Upper lobe of left lung (tissue), 6 donors: ENCODE data around the gene DDX3X. TPM values are rescaled to one million over a fixed set of nuclear protein-coding genes. Genes with fewer than 3 reads are reported as not detected.
"Not testable (repeated sequence)": the region's sequence is repeated elsewhere in the genome, so short reads cannot be mapped to it uniquely, and the experiment has no call there.

Experiments
- ATAC-seq, 2 donors: fragments of 200-7000 bp; cut with Tn5 transposase; one replicate each; pipeline ENCODE4 v1.9.1; 2022; ENCODE audit warnings: mild to moderate bottlenecking in 2 of 2, moderate library complexity in 2 of 2; ENCODE audit not compliant: low FRiP score in 2 of 2
- DNase-seq, 2 donors: peaks; one replicate each; pipeline ENCODE4 v3.0.0-alpha.2; 2019 to 2020
- H3K27ac ChIP-seq, 4 donors: fragments of 200-600 bp; sonication (generic); one replicate each; pipeline ENCODE4 v1.5.1; 2016 to 2019
- H3K27me3 ChIP-seq, 4 donors: fragments of 200-600 bp; sonication (generic); one replicate each; pipeline ENCODE4 v1.5.1; 2017 to 2019
- H3K36me3 ChIP-seq, 4 donors: fragments of 200-600 bp; sonication (generic); one replicate each; pipeline ENCODE4 v1.5.1; 2016 to 2019
- H3K4me1 ChIP-seq, 4 donors: fragments of 200-600 bp; sonication (generic); one replicate each; pipeline ENCODE4 v1.5.1; 2018 to 2019
- H3K4me3 ChIP-seq, 4 donors: fragments of 200-600 bp; sonication (generic); one replicate each; pipeline ENCODE4 v1.5.1; 2017 to 2019; ENCODE audit warnings: mild to moderate bottlenecking in 2 of 4, moderate library complexity in 1 of 4
- H3K9me3 ChIP-seq, 4 donors: fragments of 200-600 bp; sonication (generic); one replicate each; pipeline ENCODE4 v1.5.1; 2018 to 2019
- EP300 ChIP-seq, 4 donors: sonication (generic); formaldehyde crosslinking; IDR thresholded peaks; one replicate each; pipeline ENCODE4 v1.5.1; 2017; ENCODE audit warnings: antibody characterized with exemption in 4 of 4, control low read depth in 2 of 4
- POLR2A ChIP-seq, 4 donors: fragments of 450-650 bp; IDR thresholded peaks; one replicate each; pipeline ENCODE4 v1.5.1; 2016 to 2017; ENCODE audit warnings: antibody characterized with exemption in 4 of 4, mild to moderate bottlenecking in 2 of 4
- POLR2AphosphoS5 ChIP-seq, 2 donors: sonication (generic); formaldehyde crosslinking; IDR thresholded peaks; one replicate each; pipeline ENCODE4 v1.5.1; 2017; ENCODE audit warnings: antibody characterized with exemption in 2 of 2
- WGBS, 2 donors: methylation state at CpG; one replicate each; pipeline ENCODE4 v1.1.5; 2017 to 2018; 5-methylcytosine and 5-hydroxymethylcytosine counted together
- total RNA-seq, 6 donors: library from RNA; depleted of rRNA in 4 of 6; stranded (reverse); fragments of >200 nt in 4 of 6; gene quantifications; one replicate each; pipeline versions ENCODE4 v1.1.0 to v1.2.1, GENCODE V29; 2016 to 2021
- TF ChIP-seq, protein P1 (sequence below), 6 experiments: fragments of 450-650 bp in 4 of 6; fragments of 200-600 bp in 2 of 6; sonication (generic) in 2 of 6; IDR thresholded peaks; one replicate each; pipeline ENCODE4 v1.5.1; 2016 to 2019; ENCODE audit warnings: antibody characterized with exemption in 6 of 6
- donor health status: DM: no; HTN: no; CAD: no; lungs with moderate emphysema.
- donor health status: DM: no; HTN: yes; CAD: no; lungs with severe emphysema.

Gene DDX3X
- total RNA-seq, 6 donors from 2014 or later = 158 to 294 (median 244) TPM

DNA sequence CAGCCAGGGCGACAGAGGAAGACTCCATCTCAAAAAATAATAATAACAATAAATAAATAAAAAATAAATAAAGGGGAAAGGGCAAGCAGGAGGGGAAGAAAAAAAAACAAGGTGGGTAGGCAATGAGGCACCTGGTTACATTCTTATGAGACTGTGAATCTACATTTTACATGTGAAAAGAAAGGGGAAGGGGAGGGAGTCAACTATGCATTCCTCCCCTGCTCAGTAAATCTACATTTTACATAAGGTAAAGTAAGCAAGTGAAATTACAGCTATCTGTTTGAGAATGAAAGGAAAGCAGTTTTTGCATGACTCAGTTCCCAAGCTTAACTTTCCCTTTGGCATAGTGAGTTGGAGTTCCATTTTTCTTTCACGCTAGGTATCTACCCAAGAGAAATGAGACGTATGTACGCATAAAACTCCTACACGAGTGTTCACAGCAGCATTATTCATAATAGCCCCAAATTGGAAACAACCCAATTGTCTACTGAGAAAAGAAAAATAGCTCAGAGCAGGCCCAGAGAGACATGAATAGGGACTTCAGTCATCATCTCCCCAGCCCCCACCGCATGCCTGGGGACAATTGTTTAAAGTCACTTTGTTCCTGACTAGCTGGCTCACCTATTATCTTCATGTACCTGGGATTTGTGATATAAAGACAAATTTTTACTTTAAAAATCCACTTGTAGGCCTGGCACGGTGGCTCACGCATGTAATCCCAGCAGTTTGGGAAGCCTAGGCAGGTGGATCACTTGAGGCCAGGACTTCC, 52.4 kb downstream of the DDX3X start:
- no peak for ATAC-seq

GRCh38 chrX:41388543-41388942, 54.6 kb downstream of the DDX3X start:
- Histone ChIP-seq H3K27ac (no peak overlapping the region), H3K4me3 (no peak overlapping the region), H3K4me1 (peaks cover 0 to 2% (median under 1%) of the 10 kb centered on the region in 4 donors), H3K27me3 (no peaks in the 10 kb centered on the region), H3K36me3 (no peaks in the 10 kb centered on the region), H3K9me3 (no peaks in the 10 kb centered on the region)
- no peak for TF ChIP-seq EP300 (IDR thresholded peaks at IDR 0.05)
- no peak for TF ChIP-seq POLR2A (IDR thresholded peaks at IDR 0.05)
- TF ChIP-seq, protein P1, sequence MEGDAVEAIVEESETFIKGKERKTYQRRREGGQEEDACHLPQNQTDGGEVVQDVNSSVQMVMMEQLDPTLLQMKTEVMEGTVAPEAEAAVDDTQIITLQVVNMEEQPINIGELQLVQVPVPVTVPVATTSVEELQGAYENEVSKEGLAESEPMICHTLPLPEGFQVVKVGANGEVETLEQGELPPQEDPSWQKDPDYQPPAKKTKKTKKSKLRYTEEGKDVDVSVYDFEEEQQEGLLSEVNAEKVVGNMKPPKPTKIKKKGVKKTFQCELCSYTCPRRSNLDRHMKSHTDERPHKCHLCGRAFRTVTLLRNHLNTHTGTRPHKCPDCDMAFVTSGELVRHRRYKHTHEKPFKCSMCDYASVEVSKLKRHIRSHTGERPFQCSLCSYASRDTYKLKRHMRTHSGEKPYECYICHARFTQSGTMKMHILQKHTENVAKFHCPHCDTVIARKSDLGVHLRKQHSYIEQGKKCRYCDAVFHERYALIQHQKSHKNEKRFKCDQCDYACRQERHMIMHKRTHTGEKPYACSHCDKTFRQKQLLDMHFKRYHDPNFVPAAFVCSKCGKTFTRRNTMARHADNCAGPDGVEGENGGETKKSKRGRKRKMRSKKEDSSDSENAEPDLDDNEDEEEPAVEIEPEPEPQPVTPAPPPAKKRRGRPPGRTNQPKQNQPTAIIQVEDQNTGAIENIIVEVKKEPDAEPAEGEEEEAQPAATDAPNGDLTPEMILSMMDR (IDR thresholded peaks at IDR 0.05) = no peak
- no peak for TF ChIP-seq POLR2AphosphoS5 (IDR thresholded peaks at IDR 0.05)
- 75 to 82% methylated on average over 4 to 8 of the region's 8 CpGs for WGBS, 2 donors
- no peak for ATAC-seq
- DNase-seq = no peak

More for the DNA sequence above, 52.4 kb downstream of the DDX3X start:
- Histone ChIP-seq H3K4me1 (peaks cover 0 to 4% (median 1%) of the 10 kb centered on the region in 4 donors), H3K36me3 (no peaks in the 10 kb centered on the region), H3K9me3 (no peaks in the 10 kb centered on the region), H3K4me3 (no peak overlapping the region), H3K27me3 (no peaks in the 10 kb centered on the region), H3K27ac (no peak overlapping the region)
- no peak for TF ChIP-seq POLR2A (IDR thresholded peaks at IDR 0.05)
- 94% methylated on average over 8 of the region's 8 CpGs for WGBS, 2 donors
- DNase-seq = no peak

- Histone ChIP-seq H3K4me1 (no peaks in the 10 kb centered on the region), H3K4me3 (no peak overlapping the region), H3K27me3 (no peaks in the 10 kb centered on the region), H3K27ac (no peak overlapping the region), H3K36me3 (no peaks in the 10 kb centered on the region), H3K9me3 (no peaks in the 10 kb centered on the region)
- no peak for ATAC-seq
- no peak for DNase-seq
- TF ChIP-seq, protein P1 (IDR thresholded peaks at IDR 0.05) = no peak
- TF ChIP-seq POLR2AphosphoS5 (IDR thresholded peaks at IDR 0.05) (no peak), POLR2A (IDR thresholded peaks at IDR 0.05) (no peak), EP300 (IDR thresholded peaks at IDR 0.05) (no peak)
- 70 to 76% methylated on average over 6 of the region's 6 CpGs for WGBS, 2 donors
Measured at GRCh38 chrX:41389311-41389888, 55.4 kb downstream of the DDX3X start.

- not testable (repeated sequence) for DNase-seq, H3K4me1 ChIP-seq, H3K9me3 ChIP-seq, H3K27me3 ChIP-seq, ATAC-seq, H3K4me3 ChIP-seq, H3K27ac ChIP-seq, H3K36me3 ChIP-seq
- 82 to 88% methylated on average over 3 to 7 of the region's 7 CpGs for WGBS, 2 donors
Measured at GRCh38 chrX:41390576-41390975, 56.6 kb downstream of the DDX3X start.

DNA sequence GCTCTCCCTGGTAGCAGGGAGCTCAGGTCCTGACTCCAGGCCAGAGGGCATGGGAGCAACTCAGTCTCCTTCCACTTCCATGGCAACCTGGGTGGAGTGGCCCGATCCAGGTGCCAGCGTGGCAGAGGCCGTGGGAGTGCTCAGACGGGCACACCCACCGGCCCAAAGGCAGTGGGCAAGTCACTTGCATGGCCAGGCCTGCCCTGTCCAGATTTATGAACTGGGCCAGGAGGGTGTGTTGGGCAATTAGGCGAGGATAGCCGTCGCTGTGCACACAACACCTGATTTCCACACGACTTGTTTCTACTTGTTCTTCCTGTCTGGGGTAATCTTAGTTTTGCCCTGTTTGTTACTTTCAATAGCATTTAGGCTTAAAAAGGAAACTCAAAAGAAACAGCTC, 57.6 kb downstream of the DDX3X start:
- WGBS, 2 donors = 48 to 76% methylated on average over 4 to 9 of the region's 9 CpGs
- H3K4me1 ChIP-seq = no peaks in the 10 kb centered on the region
- TF ChIP-seq, protein P1 (IDR thresholded peaks at IDR 0.05) = no peak
- TF ChIP-seq POLR2AphosphoS5 (IDR thresholded peaks at IDR 0.05) = no peak
- no peak for TF ChIP-seq EP300 (IDR thresholded peaks at IDR 0.05)
- TF ChIP-seq POLR2A (IDR thresholded peaks at IDR 0.05) = no peak
- DNase-seq (peak in 1 of 2 donors; percentile 42), ATAC-seq (peak in 1 of 2 donors; percentile 62)
- no peaks in the 10 kb centered on the region for H3K27me3 ChIP-seq
- no peak overlapping the region for H3K27ac ChIP-seq
- no peak overlapping the region for H3K4me3 ChIP-seq
- H3K36me3 ChIP-seq = no peaks in the 10 kb centered on the region
- H3K9me3 ChIP-seq = no peaks in the 10 kb centered on the region
